HL-60 (cell line): ENCODE measurements around the gene DVL1.

ENCODE experiments used
- DNase-seq, 2 experiments: peaks; one replicate each; pipeline ENCODE4 v3.0.0-alpha.2; 2010 to 2020; ENCODE audit warnings: low read depth in 1 of 2, low spot score in 1 of 2
- H3K27ac ChIP-seq: fragments of 250-450 bp; sonication (Bioruptor Pico); replicated peaks from 2 replicates; pipeline ENCODE4 v1.5.1; 2020; ENCODE audit warnings: mild to moderate bottlenecking, moderate library complexity
- H3K27me3 ChIP-seq: fragments of 250-450 bp; sonication (Bioruptor Pico); 2 replicates; pipeline ENCODE4 v1.5.1; 2021; ENCODE audit warnings: mild to moderate bottlenecking, moderate library complexity; ENCODE audit not compliant: insufficient read depth, poor library complexity, severe bottlenecking
- H3K4me3 ChIP-seq: replicated peaks from 2 replicates; pipeline ENCODE4 v1.5.1; 2011; ENCODE audit warnings: mild to moderate bottlenecking, control low read depth, low read length; ENCODE audit not compliant: insufficient read depth
- GABPA ChIP-seq: IDR thresholded peaks from 2 replicates; pipeline ENCODE4 v1.6.1; 2012; ENCODE audit warnings: low read depth
- POLR2AphosphoS5 ChIP-seq: IDR thresholded peaks from 2 replicates; pipeline ENCODE4 v1.6.1; 2012; ENCODE audit warnings: low read depth
- SPI1 ChIP-seq: IDR thresholded peaks from 2 replicates; pipeline ENCODE4 v1.6.1; 2012; ENCODE audit warnings: low read depth, mild to moderate bottlenecking, borderline replicate concordance
- long read RNA-seq: library from polyadenylated mRNA; unstranded; transcript quantifications from one replicate; pipeline ENCODE4 v2.0.0, GENCODE V29; 2020
- TF ChIP-seq, protein P1 (sequence below): IDR thresholded peaks from one replicate; pipeline ENCODE4 v1.5.1; 2011; ENCODE audit warnings: low read length, control low read depth, inconsistent platforms; ENCODE audit not compliant: insufficient read depth
- TF ChIP-seq, protein P2 (sequence below): IDR thresholded peaks from 2 replicates; pipeline ENCODE4 v1.6.1; 2012; ENCODE audit warnings: low read depth; ENCODE audit not compliant: insufficient replicate concordance

Gene DVL1
- long read RNA-seq, partial matches to known transcripts: 2 of 4 reads
- long read RNA-seq, other reads (novel, unspliced or antisense): 2 of 4 reads

DNA sequence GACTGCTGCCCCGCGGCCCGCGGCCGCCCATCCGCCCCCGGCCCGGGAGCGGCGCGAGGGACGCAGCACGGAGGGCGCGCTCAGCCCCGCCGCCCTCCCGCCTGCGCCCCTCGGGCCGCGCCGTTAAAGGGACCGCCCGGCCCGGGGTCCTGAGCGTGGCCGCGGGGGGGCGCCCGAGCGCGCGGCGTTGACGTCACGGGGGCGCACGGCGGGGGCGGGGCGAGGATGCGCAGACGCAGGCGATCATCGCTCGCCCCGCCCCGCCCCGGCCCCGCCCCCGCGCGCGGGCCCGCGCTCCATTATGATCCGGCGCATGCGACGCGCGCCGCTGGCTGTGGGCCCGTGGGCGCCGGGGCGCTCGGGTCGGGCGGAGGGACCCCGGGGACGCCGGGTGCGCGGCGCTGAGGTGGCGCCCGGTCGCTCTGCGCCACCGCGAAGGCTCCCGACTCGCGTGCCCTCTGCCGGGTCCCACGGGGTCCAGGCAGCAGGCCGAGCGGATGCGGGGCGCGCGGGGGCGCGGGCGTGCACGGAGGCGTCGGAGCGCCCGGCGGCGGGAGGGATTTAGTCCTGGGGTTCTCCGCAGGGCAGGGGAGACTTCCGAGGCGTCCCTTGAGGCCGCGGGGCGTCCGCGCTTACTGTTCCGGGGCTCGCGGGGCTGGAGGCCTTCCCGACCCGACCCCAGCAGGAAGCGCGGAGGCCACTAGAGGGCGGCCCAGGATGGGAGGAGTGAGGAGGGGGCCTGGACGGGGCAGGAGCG is at the start of gene DVL1:
Gene DVL1 (minus strand): TSS at position 163 of the 757 bp plus-strand sequence. CDS start 353 bp downstream, outside the sequence.
- peak; percentile 51 to 62 for DNase-seq
- TF ChIP-seq, protein P1, sequence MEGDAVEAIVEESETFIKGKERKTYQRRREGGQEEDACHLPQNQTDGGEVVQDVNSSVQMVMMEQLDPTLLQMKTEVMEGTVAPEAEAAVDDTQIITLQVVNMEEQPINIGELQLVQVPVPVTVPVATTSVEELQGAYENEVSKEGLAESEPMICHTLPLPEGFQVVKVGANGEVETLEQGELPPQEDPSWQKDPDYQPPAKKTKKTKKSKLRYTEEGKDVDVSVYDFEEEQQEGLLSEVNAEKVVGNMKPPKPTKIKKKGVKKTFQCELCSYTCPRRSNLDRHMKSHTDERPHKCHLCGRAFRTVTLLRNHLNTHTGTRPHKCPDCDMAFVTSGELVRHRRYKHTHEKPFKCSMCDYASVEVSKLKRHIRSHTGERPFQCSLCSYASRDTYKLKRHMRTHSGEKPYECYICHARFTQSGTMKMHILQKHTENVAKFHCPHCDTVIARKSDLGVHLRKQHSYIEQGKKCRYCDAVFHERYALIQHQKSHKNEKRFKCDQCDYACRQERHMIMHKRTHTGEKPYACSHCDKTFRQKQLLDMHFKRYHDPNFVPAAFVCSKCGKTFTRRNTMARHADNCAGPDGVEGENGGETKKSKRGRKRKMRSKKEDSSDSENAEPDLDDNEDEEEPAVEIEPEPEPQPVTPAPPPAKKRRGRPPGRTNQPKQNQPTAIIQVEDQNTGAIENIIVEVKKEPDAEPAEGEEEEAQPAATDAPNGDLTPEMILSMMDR: peak; percentile 18
- TF ChIP-seq POLR2AphosphoS5 (no peak), GABPA (no peak)
- Histone ChIP-seq H3K4me3 (peak within 1 kb of the TSS; percentile 71), H3K27me3 (peaks cover 29% of the 10 kb centered on the region), H3K27ac (peak within 1 kb of the TSS; percentile 56)

DNA sequence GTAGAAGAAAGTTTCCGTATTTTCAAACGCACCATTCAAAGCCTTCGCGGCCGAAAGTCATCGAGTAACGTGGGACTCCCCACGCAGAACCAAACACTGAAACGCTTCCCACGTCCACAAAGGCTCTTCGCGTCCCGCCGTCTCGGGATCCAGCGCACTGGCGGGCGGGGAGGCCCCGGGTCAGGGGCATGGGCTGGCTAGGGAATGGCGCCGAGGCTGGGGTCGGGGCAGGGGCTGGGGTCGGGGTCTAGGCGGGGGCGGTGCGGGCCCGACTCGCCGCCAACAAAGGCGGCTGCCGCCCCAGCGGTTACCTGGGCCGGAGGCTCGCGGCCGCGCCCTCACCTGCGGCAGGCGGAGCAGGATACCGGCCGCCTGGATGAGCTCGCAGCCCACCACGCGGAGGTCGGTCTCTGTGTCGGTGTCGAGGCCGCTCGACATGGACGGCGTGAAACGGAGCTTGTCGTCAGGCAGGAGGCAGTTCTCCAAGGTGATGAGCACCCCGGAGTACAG is 49.5 kb upstream of the DVL1 start:
- Histone ChIP-seq H3K27me3 (no peaks in the 10 kb centered on the region), H3K27ac (peak overlapping the region; percentile 92), H3K4me3 (peak overlapping the region; percentile 88)
- no peak for DNase-seq
- TF ChIP-seq, protein P2, sequence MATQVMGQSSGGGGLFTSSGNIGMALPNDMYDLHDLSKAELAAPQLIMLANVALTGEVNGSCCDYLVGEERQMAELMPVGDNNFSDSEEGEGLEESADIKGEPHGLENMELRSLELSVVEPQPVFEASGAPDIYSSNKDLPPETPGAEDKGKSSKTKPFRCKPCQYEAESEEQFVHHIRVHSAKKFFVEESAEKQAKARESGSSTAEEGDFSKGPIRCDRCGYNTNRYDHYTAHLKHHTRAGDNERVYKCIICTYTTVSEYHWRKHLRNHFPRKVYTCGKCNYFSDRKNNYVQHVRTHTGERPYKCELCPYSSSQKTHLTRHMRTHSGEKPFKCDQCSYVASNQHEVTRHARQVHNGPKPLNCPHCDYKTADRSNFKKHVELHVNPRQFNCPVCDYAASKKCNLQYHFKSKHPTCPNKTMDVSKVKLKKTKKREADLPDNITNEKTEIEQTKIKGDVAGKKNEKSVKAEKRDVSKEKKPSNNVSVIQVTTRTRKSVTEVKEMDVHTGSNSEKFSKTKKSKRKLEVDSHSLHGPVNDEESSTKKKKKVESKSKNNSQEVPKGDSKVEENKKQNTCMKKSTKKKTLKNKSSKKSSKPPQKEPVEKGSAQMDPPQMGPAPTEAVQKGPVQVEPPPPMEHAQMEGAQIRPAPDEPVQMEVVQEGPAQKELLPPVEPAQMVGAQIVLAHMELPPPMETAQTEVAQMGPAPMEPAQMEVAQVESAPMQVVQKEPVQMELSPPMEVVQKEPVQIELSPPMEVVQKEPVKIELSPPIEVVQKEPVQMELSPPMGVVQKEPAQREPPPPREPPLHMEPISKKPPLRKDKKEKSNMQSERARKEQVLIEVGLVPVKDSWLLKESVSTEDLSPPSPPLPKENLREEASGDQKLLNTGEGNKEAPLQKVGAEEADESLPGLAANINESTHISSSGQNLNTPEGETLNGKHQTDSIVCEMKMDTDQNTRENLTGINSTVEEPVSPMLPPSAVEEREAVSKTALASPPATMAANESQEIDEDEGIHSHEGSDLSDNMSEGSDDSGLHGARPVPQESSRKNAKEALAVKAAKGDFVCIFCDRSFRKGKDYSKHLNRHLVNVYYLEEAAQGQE: no peak
- no peak for TF ChIP-seq GABPA
- no peak for TF ChIP-seq POLR2AphosphoS5
- TF ChIP-seq SPI1: no peak
- TF ChIP-seq, protein P1: no peak

DNA sequence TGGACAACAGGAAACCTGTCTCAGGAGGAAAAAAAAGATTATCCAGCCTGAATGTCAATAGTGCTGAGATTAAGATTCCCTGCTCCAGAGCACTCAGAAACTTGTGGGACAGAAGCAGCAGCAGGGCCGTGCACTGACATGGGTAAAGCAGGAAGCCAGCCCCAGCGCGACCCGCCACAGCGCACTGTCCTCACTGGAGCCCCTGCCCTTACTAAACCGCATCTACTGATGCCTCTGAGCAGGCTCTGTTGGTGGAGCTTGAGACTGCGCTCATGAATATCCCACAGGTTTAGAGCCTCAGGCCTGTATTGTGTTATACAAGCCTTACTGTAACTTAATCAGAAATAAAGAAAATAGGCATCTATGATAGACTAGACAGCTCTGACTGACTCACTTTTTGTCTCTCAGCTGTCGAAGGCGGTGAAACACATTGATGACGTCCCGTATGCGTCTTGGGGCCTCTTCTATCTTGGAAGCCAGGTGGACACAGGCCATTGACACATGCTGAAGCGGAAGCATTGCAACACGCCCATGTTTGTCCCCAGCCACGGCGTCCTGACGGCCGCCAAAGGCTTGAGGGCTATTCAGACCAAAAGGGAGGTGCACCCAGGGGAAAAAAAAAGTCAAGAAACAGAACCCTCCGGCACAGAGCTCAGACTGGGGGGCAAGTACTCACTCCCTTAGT is 48.8 kb upstream of the DVL1 start:
- H3K27me3 ChIP-seq: no peaks in the 10 kb centered on the region
- peak overlapping the region; percentile 88 for H3K4me3 ChIP-seq
- H3K27ac ChIP-seq: peak overlapping the region; percentile 92
- peak; percentile 68 to 77 for DNase-seq
- TF ChIP-seq, protein P2: no peak
- TF ChIP-seq GABPA: 0 out of 2 replicates have a peak, but pooled peaks have one; percentile 37
- TF ChIP-seq SPI1: no peak
- peak; percentile 48 for TF ChIP-seq POLR2AphosphoS5
- TF ChIP-seq, protein P1: no peak
